Hematopoietic multipotent progenitor cell treated with erythropoietin and hydrocortisone succinate and interleukin-3 and kit ligand, for 4 days (in vitro differentiated cells): ENCODE measurements around the gene TSFM.

Experiments
- DNase-seq: peaks from one replicate; pipeline ENCODE4 v3.0.0-alpha.2; 2015

The TSFM gene

GRCh38 chr12:57782608-57783465 is at the start of gene TSFM:
TSS of gene TSFM (plus strand) at chr12:57782787. CDS start at chr12:57782802, 15 bp downstream.
- DNase-seq = peak; percentile 98

GRCh38 chr12:57733928-57734327 is 48.7 kb upstream of the TSFM start:
- no peak for DNase-seq

- no peak for DNase-seq
Observed at GRCh38 chr12:57734591-57734990, 48.0 kb upstream of the TSFM start.

GRCh38 chr12:57735198-57735855 is 47.3 kb upstream of the TSFM start:
- DNase-seq = peak; percentile 15

- no peak for DNase-seq
Observed at GRCh38 chr12:57735952-57736740, 46.4 kb upstream of the TSFM start.

- DNase-seq = no peak
Observed at GRCh38 chr12:57736741-57737466, 45.7 kb upstream of the TSFM start.

GRCh38 chr12:57737467-57738460 is 44.8 kb upstream of the TSFM start:
- no peak for DNase-seq

- no peak for DNase-seq
Observed at GRCh38 chr12:57738661-57739237, 43.8 kb upstream of the TSFM start, which contains the start of gene AGAP2. TSS of gene AGAP2 (minus strand) at chr12:57738742. CDS start at chr12:57738246, 496 bp downstream.

- peak; percentile 23 for DNase-seq
Observed at GRCh38 chr12:57739387-57739786, 43.2 kb upstream of the TSFM start.

- no peak for DNase-seq
Observed at GRCh38 chr12:57739914-57740538, 42.6 kb upstream of the TSFM start.

- peak; percentile 87 for DNase-seq
Observed at GRCh38 chr12:57740656-57741412, 41.8 kb upstream of the TSFM start.

GRCh38 chr12:57741413-57741789 is 41.2 kb upstream of the TSFM start:
- DNase-seq = peak; percentile 6

- DNase-seq = peak; percentile 92
Observed at GRCh38 chr12:57741844-57742738, 40.5 kb upstream of the TSFM start.

- DNase-seq = peak; percentile 4
Observed at GRCh38 chr12:57743769-57744168, 38.8 kb upstream of the TSFM start.

GRCh38 chr12:57744194-57744776 is 38.3 kb upstream of the TSFM start:
- DNase-seq = no peak

GRCh38 chr12:57744777-57745484 is 37.7 kb upstream of the TSFM start, which contains the start of gene TSPAN31:
TSS of gene TSPAN31 (plus strand) at chr12:57745039. CDS start at chr12:57745155, 116 bp downstream.
- peak; percentile 99 for DNase-seq

GRCh38 chr12:57745485-57745881 is 37.1 kb upstream of the TSFM start:
- DNase-seq = peak; percentile 40
